HG03135 (cell line): ENCODE measurements around the gene CEACAM5.

Source experiments
- ATAC-seq: cut with Tn5 transposase; IDR thresholded peaks from one replicate; pipeline ENCODE4 v1.9.1; 2021; ENCODE audit warnings: mild to moderate bottlenecking, moderate library complexity; ENCODE audit not compliant: unreplicated experiment

The CEACAM5 gene

DNA sequence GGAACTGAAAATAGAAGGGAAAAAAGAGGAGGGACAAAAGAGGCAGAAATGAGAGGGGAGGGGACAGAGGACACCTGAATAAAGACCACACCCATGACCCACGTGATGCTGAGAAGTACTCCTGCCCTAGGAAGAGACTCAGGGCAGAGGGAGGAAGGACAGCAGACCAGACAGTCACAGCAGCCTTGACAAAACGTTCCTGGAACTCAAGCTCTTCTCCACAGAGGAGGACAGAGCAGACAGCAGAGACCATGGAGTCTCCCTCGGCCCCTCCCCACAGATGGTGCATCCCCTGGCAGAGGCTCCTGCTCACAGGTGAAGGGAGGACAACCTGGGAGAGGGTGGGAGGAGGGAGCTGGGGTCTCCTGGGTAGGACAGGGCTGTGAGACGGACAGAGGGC lies at the start of gene CEACAM5:
TSS of gene CEACAM5 (plus strand) at position 146 of the 400 bp plus-strand sequence. CDS start at position 252, 106 bp downstream.
- ATAC-seq: no peak

DNA sequence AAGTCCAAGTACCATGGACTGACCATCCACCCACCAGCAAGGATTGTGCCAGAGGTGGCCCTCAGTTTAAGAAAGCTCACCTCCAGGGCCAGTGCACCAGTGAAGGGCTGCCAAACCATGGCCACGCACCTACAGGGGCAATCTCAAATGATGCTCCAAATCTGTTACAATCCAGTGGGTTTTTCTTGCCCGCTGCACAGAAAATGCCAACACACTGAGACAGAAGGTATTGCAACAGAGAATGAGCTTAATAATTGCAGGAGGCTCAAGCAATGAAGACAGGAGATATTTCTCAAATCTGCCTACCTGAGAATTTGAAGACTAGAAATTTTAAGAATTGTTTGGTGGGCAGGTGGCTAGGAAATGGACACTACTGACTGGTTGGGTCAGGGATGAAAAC lies 42.4 kb upstream of the CEACAM5 start:
- ATAC-seq: no peak

DNA sequence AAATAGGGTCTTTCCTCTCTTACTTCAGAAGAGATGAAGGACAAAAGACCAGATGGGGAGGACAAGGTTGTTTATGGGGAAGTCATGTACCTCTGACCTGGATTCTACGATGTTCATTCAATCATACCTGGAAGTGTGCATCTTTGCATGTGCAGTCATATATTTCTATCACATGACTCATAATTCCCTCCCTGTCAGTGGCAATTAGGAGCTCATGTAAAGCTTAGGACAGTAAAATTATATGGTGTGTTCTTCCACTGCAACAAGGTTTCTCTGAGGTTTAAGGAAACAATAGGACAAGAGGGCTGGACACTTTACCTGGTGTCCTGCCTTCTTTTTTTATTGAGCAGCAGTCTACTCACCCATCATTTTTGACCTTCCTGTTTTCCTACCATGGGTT lies 40.1 kb upstream of the CEACAM5 start:
- ATAC-seq: no peak

- ATAC-seq: no peak
Measured at GRCh38 chr19:41670755-41671154, 37.7 kb upstream of the CEACAM5 start.

DNA sequence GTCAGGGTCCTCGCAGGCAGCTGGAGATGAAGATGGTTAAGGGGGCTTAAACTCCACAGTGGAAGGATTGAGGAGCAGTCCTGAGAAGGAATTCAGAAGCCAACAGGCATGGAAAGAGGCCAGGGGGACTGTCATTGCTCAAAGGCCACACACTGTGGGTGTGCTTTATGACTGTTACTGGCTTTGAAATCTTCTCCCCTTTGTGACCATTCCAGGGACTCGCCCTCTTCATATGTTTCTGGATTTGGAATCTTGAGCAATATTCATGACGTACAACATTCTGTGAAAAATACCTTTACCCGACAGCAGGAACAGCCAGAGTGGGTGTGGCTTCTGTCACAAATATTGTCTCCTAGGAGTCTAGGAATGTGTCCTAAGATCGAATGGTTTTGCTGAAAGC lies 36.9 kb upstream of the CEACAM5 start:
- ATAC-seq: no peak

GRCh38 chr19:41682437-41682836 lies 26.0 kb upstream of the CEACAM5 start:
- no peak for ATAC-seq

DNA sequence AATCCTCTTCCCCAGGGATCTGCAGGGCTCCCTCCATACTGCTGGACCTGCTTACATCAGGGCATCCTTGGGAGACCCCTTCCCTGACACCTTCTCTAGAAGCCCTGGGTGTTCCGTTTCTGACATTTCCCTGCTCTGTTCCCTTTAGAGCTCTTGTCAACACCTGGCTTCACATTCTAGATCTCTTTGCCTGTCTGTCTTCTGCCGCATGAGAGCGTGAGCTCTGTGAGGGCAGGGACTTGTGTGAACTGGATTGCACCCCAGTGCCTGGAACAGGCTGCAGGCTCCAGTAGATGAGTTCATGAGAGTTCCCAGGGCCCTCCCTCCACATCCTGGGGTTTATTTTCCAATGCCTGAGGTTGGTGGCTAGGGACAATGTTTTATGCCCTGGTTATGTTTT lies 21.0 kb upstream of the CEACAM5 start:
- no peak for ATAC-seq

GRCh38 chr19:41688098-41688497 lies 20.3 kb upstream of the CEACAM5 start, which contains the start of gene CEACAM7:
Gene CEACAM7, minus strand, starts transcription at chr19:41688270. Its CDS starts 105 bp downstream, at chr19:41688165.
- no peak for ATAC-seq

DNA sequence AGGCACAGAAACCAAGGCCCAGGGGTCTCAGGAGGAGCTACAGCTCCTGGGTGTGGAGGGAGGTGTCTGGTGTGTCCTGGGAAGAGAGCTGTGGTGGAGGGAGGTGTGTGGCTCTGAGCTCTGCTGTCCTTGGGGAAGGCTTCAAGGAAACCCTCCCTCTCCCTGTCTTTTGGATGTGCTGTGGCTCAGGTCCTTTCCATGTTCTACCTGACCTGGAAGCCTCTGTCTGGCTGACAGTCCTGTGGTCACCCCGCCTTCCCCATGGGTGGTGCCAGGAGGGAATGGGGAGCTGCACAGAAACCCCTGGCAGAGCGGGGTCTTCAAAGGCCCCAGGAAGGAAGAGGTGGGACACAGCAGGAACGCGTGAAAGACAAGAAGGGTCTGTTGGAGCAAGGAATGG lies 19.7 kb upstream of the CEACAM5 start:
- ATAC-seq: no peak

- ATAC-seq: no peak
Measured at GRCh38 chr19:41689993-41690800, 18.2 kb upstream of the CEACAM5 start.

- no peak for ATAC-seq
Measured at GRCh38 chr19:41690801-41691065, 17.7 kb upstream of the CEACAM5 start.

GRCh38 chr19:41691268-41691970 lies 17.0 kb upstream of the CEACAM5 start:
- no peak for ATAC-seq

DNA sequence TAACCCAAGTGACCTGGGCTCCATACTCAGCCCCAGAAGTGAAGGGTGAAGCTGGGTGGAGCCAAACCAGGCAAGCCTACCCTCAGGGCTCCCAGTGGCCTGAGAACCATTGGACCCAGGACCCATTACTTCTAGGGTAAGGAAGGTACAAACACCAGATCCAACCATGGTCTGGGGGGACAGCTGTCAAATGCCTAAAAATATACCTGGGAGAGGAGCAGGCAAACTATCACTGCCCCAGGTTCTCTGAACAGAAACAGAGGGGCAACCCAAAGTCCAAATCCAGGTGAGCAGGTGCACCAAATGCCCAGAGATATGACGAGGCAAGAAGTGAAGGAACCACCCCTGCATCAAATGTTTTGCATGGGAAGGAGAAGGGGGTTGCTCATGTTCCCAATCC lies 14.2 kb upstream of the CEACAM5 start:
- no peak for ATAC-seq

DNA sequence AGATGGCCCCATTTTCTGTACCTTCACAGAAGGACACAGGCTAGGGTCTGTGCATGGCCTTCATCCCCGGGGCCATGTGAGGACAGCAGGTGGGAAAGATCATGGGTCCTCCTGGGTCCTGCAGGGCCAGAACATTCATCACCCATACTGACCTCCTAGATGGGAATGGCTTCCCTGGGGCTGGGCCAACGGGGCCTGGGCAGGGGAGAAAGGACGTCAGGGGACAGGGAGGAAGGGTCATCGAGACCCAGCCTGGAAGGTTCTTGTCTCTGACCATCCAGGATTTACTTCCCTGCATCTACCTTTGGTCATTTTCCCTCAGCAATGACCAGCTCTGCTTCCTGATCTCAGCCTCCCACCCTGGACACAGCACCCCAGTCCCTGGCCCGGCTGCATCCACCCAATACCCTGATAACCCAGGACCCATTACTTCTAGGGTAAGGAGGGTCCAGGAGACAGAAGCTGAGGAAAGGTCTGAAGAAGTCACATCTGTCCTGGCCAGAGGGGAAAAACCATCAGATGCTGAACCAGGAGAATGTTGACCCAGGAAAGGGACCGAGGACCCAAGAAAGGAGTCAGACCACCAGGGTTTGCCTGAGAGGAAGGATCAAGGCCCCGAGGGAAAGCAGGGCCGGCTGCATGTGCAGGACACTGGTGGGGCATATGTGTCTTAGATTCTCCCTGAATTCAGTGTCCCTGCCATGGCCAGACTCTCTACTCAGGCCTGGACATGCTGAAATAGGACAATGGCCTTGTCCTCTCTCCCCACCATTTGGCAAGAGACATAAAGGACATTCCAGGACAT lies 13.4 kb upstream of the CEACAM5 start:
- ATAC-seq: no peak

DNA sequence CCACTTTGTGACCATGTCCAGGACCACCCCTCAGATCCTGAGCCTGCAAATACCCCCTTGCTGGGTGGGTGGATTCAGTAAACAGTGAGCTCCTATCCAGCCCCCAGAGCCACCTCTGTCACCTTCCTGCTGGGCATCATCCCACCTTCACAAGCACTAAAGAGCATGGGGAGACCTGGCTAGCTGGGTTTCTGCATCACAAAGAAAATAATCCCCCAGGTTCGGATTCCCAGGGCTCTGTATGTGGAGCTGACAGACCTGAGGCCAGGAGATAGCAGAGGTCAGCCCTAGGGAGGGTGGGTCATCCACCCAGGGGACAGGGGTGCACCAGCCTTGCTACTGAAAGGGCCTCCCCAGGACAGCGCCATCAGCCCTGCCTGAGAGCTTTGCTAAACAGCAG lies 12.7 kb upstream of the CEACAM5 start:
- ATAC-seq: no peak

DNA sequence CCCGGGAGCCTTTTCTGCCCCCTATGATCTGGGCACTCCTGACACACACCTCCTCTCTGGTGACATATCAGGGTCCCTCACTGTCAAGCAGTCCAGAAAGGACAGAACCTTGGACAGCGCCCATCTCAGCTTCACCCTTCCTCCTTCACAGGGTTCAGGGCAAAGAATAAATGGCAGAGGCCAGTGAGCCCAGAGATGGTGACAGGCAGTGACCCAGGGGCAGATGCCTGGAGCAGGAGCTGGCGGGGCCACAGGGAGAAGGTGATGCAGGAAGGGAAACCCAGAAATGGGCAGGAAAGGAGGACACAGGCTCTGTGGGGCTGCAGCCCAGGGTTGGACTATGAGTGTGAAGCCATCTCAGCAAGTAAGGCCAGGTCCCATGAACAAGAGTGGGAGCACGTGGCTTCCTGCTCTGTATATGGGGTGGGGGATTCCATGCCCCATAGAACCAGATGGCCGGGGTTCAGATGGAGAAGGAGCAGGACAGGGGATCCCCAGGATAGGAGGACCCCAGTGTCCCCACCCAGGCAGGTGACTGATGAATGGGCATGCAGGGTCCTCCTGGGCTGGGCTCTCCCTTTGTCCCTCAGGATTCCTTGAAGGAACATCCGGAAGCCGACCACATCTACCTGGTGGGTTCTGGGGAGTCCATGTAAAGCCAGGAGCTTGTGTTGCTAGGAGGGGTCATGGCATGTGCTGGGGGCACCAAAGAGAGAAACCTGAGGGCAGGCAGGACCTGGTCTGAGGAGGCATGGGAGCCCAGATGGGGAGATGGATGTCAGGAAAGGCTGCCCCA lies 11.8 kb upstream of the CEACAM5 start:
- no peak for ATAC-seq

DNA sequence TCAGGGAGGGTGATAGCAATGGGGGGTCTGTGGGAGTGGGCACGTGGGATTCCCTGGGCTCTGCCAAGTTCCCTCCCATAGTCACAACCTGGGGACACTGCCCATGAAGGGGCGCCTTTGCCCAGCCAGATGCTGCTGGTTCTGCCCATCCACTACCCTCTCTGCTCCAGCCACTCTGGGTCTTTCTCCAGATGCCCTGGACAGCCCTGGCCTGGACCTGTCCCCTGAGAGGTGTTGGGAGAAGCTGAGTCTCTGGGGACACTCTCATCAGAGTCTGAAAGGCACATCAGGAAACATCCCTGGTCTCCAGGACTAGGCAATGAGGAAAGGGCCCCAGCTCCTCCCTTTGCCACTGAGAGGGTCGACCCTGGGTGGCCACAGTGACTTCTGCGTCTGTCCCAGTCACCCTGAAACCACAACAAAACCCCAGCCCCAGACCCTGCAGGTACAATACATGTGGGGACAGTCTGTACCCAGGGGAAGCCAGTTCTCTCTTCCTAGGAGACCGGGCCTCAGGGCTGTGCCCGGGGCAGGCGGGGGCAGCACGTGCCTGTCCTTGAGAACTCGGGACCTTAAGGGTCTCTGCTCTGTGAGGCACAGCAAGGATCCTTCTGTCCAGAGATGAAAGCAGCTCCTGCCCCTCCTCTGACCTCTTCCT lies 11.1 kb upstream of the CEACAM5 start:
- no peak for ATAC-seq

GRCh38 chr19:41698746-41699230 lies 9.6 kb upstream of the CEACAM5 start:
- no peak for ATAC-seq

DNA sequence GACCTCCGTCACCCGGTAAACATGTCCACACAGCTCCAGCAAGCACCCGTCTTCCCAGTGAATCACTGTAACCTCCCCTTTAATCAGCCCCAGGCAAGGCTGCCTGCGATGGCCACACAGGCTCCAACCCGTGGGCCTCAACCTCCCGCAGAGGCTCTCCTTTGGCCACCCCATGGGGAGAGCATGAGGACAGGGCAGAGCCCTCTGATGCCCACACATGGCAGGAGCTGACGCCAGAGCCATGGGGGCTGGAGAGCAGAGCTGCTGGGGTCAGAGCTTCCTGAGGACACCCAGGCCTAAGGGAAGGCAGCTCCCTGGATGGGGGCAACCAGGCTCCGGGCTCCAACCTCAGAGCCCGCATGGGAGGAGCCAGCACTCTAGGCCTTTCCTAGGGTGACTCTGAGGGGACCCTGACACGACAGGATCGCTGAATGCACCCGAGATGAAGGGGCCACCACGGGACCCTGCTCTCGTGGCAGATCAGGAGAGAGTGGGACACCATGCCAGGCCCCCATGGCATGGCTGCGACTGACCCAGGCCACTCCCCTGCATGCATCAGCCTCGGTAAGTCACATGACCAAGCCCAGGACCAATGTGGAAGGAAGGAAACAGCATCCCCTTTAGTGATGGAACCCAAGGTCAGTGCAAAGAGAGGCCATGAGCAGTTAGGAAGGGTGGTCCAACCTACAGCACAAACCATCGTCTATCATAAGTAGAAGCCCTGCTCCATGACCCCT lies 9.0 kb upstream of the CEACAM5 start:
- ATAC-seq: no peak

DNA sequence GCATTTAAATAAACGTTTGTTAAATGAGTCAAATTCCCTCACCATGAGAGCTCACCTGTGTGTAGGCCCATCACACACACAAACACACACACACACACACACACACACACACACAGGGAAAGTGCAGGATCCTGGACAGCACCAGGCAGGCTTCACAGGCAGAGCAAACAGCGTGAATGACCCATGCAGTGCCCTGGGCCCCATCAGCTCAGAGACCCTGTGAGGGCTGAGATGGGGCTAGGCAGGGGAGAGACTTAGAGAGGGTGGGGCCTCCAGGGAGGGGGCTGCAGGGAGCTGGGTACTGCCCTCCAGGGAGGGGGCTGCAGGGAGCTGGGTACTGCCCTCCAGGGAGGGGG lies 8.5 kb upstream of the CEACAM5 start:
- ATAC-seq: no peak
